Urothelium cell line (cell line): ENCODE results near the gene HIVEP3.
"Not testable (repeated sequence)": the region's sequence is repeated elsewhere in the genome, so short reads cannot be mapped to it uniquely, and the experiment has no call there.

Source experiments
- DNase-seq: peaks from one replicate; pipeline ENCODE4 v3.0.0; 2011; ENCODE audit warnings: low spot score, mixed read lengths
- FAIRE-seq: peaks from 2 replicates; lab custom pipeline; 2011; peaks lifted over from hg19 to GRCh38; lab: Jason Lieb, UNC

HIVEP3 gene

DNA sequence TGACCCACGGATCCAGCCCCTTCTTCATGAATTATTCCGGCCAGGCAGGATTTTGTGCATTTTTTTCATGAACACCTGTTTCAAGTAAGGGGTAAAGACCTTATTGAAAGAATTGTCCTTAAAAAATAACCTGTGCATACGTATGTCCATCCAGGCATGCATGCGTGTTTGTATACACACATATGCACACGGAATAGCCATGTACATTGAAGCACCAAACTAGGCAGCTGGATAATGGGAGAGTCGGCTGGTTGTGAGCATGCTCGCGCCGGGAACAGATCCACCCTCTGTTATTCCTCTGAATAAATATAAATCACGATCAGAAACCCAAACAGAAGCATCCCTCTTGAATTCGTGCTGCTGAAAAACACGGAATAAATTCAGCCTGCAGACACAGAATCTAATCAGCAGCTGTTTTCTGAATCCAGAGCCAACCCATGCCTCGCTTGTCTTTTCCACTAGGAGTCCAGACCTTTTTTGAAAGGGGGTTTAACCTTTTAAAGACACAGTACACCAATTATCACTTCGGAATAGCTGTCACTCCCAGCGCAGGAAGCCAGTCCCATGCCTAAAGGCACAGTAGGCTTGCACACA is at the start of gene HIVEP3:
Gene HIVEP3, minus strand, starts transcription at position 473 of the 594 bp plus-strand sequence.
- DNase-seq, result peak; percentile 77
- peak; percentile 59 for FAIRE-seq

DNA sequence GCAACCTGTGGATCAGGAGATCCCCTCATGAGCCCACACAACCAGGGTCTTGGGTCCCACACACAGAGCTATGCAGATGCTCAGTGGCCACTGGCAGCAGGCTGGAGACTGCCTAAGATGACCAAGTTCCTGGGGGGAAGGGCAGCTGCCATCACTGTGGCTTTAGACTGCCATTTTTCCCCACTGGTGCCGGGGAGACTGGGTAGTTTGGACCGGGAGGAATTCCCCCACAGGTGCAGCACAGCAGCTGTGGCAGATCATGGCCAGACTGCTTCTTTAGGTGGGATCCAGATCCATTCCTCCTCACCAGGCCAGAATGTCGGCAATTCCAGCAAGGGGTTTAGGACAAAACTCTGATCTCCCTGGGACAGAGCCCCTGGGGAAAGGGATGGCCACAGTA is 45.7 kb upstream of the HIVEP3 start:
- FAIRE-seq, result no peak
- no peak for DNase-seq

GRCh38 chr1:41963636-41964035 is 44.9 kb upstream of the HIVEP3 start:
- FAIRE-seq (peak; percentile 46), DNase-seq (no peak)

GRCh38 chr1:41958015-41958673 is 39.4 kb upstream of the HIVEP3 start:
- FAIRE-seq (peak; percentile 69), DNase-seq (no peak)

DNA sequence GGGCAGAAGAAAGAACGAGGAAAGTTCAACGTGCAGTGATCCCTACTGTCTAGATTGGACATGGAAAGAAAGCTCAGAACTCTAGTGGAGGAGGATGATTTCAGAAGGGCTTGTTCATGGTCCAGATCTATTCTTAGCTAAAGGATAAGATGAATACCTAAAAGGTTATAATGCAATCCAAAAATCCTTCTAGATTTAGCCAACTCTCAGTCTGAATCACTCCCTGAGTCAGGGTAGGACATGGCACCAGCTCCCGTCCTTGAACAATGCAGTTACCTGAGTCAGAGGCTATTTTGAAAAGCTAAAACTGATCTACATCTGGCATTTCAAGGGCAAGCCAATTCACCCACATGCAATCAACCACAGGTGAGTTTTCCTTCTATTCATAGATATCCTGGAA is 38.8 kb upstream of the HIVEP3 start:
- FAIRE-seq, result peak; percentile 23

DNA sequence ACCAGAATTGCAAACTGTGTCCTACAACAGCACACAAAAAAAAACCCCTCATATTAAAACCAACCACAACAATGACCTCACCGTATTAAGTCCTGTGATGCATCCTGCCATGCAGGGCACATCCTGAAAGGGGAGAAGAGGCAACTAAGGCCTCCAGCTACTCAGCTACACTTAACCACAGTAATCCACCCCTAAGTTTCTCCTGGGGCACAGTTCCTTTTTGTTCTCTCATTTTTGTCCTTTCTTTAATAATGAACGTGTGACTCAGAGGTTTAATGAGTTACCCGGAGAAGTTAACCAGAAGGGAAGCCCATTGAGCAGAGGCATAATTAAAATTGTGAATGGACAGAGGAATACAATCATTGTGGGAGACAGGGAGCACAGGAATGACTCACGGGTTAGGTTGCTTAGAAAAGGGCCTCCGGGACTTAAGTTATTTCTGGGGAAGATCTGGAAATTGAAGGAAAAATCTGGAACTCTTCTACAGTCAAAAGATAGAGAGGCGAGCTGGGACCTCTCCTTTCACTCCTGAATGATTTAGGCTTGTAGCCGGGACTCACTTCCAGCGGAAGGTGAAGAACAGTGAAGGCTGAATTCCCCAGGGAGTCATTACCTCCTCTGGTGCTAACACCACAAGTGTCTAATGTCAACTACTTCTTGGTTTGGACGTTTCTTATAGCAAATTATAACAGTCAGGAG is 36.9 kb upstream of the HIVEP3 start:
- FAIRE-seq (no peak), DNase-seq (peak; percentile 87)

More for the DNA sequence above, 38.8 kb upstream of the HIVEP3 start:
- peak; percentile 65 for DNase-seq

GRCh38 chr1:41954533-41954944 is 35.8 kb upstream of the HIVEP3 start:
- peak; percentile 66 for DNase-seq
- no peak for FAIRE-seq

DNA sequence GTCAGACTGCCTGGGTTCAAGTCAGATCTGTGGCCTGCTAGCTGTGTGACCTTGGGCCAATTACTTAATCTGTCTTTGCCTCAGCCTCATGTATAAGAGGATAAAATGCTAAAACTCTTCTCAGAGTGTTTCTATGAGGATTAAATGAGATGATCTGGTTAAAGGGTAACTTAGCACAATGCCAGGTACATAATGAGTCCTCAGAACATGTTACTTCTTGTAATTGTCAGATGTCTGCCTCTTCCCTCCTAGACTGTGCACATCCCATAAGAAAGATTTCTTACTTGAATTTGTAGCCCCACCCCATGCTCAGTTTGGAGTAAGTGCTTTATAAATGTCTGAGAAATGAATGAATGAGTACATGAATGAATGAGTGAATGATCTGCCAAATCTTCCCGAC is 34.6 kb upstream of the HIVEP3 start:
- DNase-seq (no peak), FAIRE-seq (no peak)

- DNase-seq, result no peak
- FAIRE-seq, result no peak
These were observed 33.5 kb upstream of the HIVEP3 start for GRCh38 chr1:41952208-41952607.

GRCh38 chr1:41951492-41951891 is 32.8 kb upstream of the HIVEP3 start:
- not testable (repeated sequence) for FAIRE-seq, DNase-seq

DNA sequence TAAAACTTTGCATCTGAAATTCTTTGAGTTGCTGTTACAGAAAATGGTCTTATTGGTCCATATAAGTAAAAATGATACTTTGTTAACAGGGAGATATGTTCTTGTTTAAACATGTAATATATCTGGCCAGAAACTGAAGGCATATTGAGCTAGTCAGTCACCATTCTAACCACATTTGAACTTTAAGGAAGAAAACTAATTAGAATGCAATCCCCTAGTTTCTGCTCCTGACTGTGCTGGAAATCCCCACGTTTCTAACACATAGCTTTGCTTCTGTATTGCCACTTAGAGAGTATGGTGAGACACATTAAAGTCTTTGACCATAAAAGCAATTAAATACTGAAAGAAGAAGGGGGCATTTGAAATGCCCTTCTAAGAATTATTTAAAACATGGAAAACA is 32.1 kb upstream of the HIVEP3 start:
- FAIRE-seq, result no peak
- DNase-seq, result no peak

DNA sequence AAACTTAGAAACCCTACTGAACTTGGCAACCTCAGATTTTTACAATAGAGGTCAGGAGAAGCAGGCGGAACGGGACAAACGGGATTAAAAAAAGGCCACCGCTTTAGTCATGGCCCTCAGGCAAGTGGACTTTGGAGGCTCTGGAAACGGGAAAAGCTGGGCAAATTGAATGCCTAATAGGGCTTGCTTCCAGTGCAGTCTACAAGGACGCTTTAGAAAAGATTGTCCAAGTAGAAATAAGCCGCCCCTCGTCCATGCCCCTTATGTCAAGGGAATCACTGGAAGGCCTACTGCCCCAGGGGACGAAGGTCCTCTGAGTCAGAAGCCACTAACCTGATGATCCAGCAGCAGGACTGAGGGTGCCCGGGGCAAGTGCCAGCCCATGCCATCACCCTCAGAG is 27.2 kb upstream of the HIVEP3 start:
- FAIRE-seq, DNase-seq: not testable (repeated sequence)

DNA sequence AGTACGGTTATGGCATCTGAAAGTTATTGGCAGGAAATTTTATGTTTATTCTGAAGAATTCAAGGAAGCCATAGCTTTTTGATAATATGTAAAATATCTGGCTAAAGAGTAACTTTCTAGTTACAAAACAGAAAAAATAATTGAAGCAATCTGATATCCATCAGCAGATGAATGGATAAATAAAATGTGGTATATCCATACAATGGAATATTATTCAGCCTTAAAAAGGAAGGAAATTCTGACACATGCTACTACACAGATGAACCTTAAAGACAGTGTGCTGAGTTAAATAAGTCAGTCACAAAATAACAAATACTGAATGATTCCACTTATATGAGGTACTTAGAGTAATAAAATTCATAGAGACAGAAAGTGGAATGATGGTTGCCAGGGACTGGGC is 25.0 kb upstream of the HIVEP3 start:
- DNase-seq (no peak), FAIRE-seq (no peak)

DNA sequence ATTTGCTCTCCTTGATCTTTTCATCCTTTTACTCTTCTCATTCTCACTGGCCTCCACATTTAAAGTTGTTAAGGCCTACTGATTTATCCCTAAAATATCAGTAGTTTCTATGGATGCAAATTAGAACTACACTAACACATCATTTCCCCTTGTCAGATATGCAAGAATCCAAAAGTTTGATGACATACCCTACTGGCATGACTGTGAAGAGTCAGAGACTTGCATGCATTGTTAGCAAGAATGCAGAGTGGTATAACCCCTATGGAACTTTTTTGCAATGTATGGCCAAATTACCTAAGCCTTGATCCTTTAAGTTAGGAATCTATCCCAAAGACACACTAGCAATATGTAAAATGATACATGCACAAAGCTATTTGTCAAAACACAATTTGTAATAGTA is 23.6 kb upstream of the HIVEP3 start:
- DNase-seq (no peak), FAIRE-seq (no peak)

DNA sequence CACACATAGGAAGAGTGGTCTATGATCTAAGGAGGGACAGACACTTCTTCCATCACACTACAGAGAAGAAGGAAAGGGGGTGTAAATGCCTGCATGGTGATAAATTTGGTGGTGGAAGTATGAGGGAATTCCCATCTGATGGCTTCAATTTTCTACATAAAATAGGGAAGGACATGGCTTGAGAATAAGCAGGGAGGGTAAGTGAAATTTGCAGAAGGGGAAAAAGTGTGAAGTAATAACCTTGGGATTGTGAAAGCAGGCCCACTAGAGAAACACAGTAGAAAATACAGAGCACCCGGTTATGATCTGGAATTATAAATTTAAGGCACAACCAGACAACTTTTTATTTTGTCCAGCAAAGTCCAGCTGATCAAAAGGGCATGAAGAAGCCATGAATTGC is 22.7 kb upstream of the HIVEP3 start:
- no peak for FAIRE-seq
- no peak for DNase-seq

- no peak for FAIRE-seq
These were observed 20.5 kb upstream of the HIVEP3 start for GRCh38 chr1:41939194-41939593.

DNA sequence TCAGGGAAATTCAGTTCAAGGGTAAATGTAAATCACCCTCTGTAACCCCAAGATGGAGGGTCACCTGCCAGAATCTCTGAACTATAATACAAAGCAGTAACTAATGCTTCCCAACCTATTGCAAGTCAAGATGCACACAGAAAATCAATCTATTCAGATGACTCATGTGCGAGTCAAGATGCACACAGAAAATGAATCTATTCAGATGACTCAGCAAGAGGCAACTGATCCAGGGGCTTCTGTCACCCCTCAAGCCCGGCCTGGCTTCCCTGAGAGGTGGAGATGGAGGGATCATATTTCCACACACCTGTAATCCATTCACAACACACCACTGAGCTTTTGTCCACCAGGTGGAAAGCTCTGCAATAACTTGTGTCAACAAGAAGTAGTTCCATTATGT is 17.4 kb upstream of the HIVEP3 start:
- peak; percentile 50 for FAIRE-seq
- no peak for DNase-seq

More at GRCh38 chr1:41939194-41939593, 20.5 kb upstream of the HIVEP3 start:
- no peak for DNase-seq

DNA sequence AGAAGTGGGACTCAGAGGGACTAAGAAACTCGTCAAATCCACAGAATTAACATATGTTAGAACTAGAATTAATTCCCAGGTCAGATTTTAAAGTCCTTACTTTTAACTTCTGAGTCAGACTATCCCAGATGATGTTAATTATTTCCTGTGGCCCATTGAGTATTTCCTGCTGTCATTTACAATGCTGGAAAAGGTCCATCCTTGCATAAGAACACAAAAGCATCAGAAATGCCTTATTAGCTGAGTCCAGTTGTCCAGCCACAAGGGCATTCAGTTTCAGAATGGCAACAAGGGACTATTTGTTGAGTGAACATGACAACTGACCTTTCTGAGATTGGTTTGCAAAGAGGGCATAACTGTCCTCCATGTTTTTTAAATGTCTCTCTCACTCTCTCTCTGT is 16.5 kb upstream of the HIVEP3 start:
- FAIRE-seq, result no peak
- DNase-seq, result no peak

GRCh38 chr1:41933106-41933505 is 14.4 kb upstream of the HIVEP3 start:
- no peak for FAIRE-seq

GRCh38 chr1:41931578-41931977 is 12.9 kb upstream of the HIVEP3 start:
- DNase-seq (no peak), FAIRE-seq (no peak)

More at GRCh38 chr1:41933106-41933505, 14.4 kb upstream of the HIVEP3 start:
- DNase-seq, result no peak

DNA sequence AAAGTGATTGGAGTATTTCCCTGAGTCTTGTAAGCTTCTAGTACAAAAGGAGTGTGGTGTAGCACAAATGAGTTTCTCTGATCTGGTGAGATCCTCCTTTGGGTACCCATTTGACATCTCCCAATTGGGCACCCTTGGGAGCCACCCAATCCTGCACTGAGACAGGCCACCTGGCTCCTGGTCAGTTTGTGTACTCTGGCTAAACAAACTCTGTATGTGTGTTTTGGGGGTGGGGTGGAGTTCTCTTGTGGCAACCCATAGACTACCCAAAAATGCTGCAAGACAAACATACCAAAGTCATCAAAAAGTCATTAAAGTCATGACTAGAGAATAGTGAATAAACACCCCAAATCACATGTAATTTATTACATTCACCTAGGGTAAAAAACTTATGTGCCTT is 8.4 kb upstream of the HIVEP3 start:
- FAIRE-seq, result no peak

GRCh38 chr1:41925712-41926111 is 7.0 kb upstream of the HIVEP3 start:
- no peak for FAIRE-seq
- no peak for DNase-seq

More for the DNA sequence above, 8.4 kb upstream of the HIVEP3 start:
- DNase-seq, result no peak
